ENCODE measurements around the gene LDHA.

Gene LDHA

GRCh38 chr11:18394275-18394927, at the start of gene LDHA:
Gene LDHA (plus strand): TSS chr11:18394563. CDS start chr11:18396843, 2,280 bp downstream.
- peak; percentile 74 for DNase-seq (ENCODE audit: low spot score)

- DNase-seq (ENCODE audit: low spot score), result no peak
Observed at GRCh38 chr11:18347471-18348125, 46.8 kb upstream of the LDHA start.

DNA sequence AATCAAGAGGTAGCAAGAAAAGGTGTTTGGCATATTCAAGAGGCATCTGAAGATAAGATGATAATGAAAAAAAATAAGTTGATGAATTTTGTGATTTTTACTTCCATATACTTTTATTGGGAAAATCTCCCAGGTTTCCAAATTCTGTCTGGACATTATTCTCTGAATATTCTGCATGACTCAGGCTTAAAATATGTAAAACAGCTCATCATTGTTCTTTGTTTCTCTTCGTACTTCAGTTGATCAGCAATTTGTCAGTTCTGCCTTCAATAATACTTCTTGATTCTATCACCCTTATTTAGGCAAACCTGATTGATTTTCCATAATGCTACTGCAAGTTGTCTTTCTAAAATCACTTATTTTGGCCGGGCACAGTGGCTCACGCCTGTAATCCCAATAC, 41.8 kb upstream of the LDHA start:
- no peak for DNase-seq (ENCODE audit: low spot score)

- DNase-seq (ENCODE audit: low spot score), result no peak
Observed at GRCh38 chr11:18358646-18359045, 35.7 kb upstream of the LDHA start.

- DNase-seq (ENCODE audit: low spot score), result no peak
Observed at GRCh38 chr11:18361154-18361553, 33.2 kb upstream of the LDHA start.

- DNase-seq (ENCODE audit: low spot score), result peak; percentile 30
Observed at GRCh38 chr11:18364495-18365073, 29.8 kb upstream of the LDHA start.

GRCh38 chr11:18365741-18366140, 28.6 kb upstream of the LDHA start:
- no peak for DNase-seq (ENCODE audit: low spot score)

- no peak for DNase-seq (ENCODE audit: low spot score)
Observed at GRCh38 chr11:18366286-18366685, 28.1 kb upstream of the LDHA start.

GRCh38 chr11:18367431-18367830, 26.9 kb upstream of the LDHA start:
- DNase-seq (ENCODE audit: low spot score), result no peak

GRCh38 chr11:18368221-18368620, 26.1 kb upstream of the LDHA start:
- DNase-seq (ENCODE audit: low spot score), result no peak

DNA sequence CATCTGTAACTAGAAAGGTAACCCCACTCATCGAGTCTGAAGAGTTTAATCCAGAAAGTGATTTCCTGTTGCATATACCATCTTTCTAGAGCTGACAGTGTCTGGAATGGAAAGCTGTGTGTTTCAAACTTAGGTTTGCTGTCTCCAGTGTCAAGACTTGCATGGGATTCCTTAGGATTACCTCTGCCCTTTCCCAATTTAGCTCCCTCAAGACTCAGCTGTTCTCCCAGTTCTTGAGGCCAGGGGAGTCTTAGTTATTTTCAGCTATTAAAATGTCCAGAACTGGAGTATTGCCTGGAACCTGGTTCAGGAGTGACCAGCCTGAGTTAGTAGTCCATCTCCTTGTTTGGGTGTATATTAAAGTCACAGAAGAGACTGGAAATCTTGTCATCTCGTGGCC, 25.0 kb upstream of the LDHA start:
- no peak for DNase-seq (ENCODE audit: low spot score)

DNA sequence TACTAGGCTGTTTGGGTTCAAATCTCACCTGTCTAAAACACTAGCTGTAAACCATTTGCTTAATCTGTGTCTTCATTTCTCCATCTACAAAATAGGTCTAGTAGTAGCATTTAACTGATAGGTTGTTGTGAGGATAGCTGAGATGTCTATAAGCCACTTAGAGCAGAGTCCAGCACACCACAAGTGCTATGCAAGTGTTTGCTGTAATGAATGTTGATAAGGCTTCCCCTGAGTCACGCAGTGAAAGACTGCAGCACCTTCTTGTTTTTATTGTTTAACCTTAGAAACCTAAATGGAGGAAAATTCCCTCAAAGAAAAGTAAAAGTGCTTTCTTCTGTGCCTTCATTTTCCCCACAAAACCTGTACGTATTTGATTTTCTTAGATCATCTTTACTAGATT, 23.1 kb upstream of the LDHA start:
- DNase-seq (ENCODE audit: low spot score), result no peak

DNA sequence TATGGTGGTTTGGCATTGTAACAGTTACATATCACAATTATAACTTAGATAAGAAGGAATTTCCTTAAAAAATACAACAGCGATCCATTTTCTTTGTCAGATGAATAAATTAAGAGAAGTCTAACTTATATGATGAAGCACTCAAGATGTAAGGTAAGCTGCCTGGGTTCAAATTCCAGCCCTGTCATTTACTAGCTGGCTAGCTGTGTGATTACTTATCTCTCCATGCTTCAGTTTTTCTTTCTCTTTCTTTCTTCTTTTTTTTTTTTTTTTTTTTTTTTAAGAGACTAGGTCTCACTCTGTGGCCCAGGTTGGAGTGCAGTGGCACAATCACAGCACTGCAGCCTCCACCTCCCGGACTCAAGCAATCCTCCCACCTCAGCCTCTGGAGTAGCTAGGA, 22.2 kb upstream of the LDHA start:
- no peak for DNase-seq (ENCODE audit: low spot score)

DNA sequence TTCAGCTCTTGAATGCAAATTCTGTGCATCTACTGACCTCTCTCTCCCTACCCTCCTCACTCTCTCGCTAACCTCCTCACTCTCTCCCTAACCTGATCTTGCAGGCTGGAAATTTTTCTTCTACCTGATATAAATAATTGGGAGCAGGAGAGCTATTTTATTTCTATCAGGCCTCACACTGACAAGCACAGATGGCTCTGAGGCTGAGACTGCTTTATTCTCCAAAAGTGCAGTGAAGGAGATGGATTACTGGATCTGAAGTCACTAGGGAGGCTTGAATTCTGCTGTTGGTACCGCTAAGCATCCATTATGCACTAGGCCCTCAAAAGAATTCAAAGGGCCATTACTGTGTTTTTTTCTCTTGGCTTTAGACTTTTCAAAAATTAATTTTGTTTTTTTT, 19.4 kb upstream of the LDHA start:
- no peak for DNase-seq (ENCODE audit: low spot score)

DNA sequence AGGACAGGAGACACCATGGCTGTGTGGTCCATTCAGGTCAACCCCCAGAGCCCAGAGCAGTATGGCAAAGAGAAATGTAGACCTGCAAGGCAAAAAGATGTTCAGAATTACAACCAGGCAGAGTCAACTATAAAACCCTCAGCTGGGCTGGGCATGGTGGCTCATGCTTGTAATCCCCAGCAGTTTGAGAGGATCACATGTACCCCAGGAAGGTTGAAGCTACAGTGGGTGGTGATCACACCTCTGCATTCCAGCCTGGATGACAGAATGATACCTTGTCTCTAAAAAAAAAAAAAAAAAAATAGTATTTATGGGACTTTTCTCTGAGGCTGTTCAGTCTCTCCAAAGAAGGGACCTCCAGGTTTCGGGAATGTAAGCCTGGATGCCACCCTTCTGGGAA, 18.4 kb upstream of the LDHA start:
- DNase-seq (ENCODE audit: low spot score), result no peak

DNA sequence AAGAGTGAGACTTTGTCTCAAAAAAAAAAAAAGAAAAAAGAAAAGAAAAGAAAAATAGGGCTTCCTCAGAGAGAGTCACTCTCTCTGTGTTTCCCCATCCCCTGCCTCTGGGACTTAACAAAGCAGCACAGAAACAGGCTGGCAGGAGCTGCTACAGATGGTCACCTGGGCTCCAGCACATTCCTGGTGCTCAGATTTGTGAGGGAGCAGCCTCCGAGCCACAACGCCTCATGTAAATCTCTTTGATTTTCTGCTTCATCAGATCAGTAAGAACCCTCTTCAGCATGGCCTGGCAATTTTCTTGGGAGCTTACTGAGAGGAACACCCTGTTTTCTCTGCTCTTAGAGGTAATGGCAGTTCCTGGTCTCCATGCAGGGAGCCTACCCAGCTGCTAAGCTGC, 15.2 kb upstream of the LDHA start:
- DNase-seq (ENCODE audit: low spot score), result no peak

DNA sequence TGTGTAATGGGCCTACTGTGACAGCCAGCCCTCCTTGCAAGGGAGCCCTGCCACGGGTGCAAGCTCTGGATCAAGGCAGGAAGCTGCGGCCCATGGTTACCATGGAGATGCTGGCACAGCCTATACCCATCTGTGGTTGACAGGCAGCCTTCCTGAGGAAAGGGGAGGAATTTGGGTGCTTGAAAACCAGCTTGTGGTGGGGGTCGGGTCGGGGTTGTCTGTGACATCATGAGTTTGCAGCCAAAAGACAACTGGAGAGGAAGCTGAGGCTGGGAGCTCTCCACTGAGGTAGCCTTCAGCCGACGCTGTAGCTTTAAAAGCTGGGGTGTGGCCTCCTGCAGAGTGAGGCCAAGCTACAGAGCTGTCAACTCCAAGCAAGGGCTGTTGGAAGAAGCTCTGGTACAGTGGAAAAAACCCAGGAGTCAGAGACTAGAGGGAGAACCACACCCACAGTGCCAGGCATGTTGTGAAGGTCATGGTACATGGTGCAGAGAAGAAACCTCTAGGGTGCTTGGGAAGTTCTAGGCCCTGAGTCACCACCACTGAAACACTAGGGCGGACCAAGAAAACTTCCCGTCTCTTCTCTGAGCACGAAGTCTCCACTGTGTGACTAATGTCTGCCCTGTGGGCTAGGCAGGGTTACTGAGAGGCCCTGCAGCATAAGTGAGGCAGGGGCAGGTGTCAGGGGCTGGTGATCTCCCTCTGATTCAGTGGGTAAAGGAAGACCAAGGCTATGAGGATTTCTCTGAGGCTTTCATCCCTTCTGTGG, 10.8 kb upstream of the LDHA start:
- peak; percentile 25 for DNase-seq (ENCODE audit: low spot score)

- DNase-seq (ENCODE audit: low spot score), result no peak
Observed at GRCh38 chr11:18384157-18384641, 10.2 kb upstream of the LDHA start.

GRCh38 chr11:18390088-18390487, 4.3 kb upstream of the LDHA start:
- no peak for DNase-seq (ENCODE audit: low spot score)

DNA sequence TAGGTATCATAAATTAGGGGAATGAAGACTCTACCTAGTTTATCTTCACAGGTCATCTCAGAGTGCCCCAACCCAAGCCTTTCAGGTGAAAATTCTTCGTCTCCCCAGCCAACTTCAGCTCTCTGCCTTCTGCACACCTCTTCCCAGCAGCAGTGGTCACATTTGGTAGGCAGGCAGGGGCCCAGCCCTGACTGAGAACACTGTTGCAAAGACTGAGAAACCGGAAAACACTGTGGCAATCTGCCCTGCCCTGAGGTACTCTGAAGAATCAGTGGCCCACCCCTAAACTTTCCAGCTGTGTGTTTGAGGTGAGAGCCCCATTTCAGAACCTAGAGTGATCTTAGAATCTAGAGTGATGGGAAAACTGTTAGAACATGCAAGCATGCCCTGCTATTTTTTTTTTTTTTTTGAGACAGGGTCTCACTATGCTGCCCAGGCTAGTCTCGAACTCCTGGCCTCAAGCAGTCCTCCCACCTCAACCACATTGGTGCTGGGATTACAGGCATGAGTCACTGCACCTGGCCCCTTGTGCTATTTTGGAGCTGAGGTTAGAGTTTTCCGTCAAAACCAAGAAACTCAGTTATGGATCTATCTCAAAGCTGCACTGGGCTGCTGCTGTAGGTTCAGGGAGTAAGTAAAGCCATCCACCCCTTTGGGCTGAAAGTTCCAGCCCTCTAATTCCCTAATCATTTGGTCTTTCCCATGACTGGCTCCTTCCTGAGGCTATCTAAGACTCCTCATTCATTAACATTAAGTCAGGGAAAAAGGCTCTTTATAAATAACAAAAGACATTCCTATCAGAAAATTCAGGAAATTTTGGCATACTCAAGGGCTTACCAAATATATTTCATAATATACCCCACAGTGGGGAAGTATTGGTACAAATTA, 1.7 kb upstream of the LDHA start:
- DNase-seq (ENCODE audit: low spot score), result no peak

- no peak for DNase-seq (ENCODE audit: low spot score)
Observed at GRCh38 chr11:18393581-18394274, 635 bp upstream of the LDHA start.

All from hematopoietic multipotent progenitor cell treated with erythropoietin and hydrocortisone succinate and interleukin-3 and kit ligand, for 17 days (in vitro differentiated cells).